HG03565 (cell line): ENCODE measurements around the gene EMID1.
"Not testable (repeated sequence)": the region's sequence is repeated elsewhere in the genome, so short reads cannot be mapped to it uniquely, and the experiment has no call there.

Experiments
- ATAC-seq: cut with Tn5 transposase; IDR thresholded peaks from one replicate; pipeline ENCODE4 v1.9.1; 2021; ENCODE audit warnings: mild to moderate bottlenecking, moderate library complexity; ENCODE audit not compliant: unreplicated experiment

The EMID1 gene

DNA sequence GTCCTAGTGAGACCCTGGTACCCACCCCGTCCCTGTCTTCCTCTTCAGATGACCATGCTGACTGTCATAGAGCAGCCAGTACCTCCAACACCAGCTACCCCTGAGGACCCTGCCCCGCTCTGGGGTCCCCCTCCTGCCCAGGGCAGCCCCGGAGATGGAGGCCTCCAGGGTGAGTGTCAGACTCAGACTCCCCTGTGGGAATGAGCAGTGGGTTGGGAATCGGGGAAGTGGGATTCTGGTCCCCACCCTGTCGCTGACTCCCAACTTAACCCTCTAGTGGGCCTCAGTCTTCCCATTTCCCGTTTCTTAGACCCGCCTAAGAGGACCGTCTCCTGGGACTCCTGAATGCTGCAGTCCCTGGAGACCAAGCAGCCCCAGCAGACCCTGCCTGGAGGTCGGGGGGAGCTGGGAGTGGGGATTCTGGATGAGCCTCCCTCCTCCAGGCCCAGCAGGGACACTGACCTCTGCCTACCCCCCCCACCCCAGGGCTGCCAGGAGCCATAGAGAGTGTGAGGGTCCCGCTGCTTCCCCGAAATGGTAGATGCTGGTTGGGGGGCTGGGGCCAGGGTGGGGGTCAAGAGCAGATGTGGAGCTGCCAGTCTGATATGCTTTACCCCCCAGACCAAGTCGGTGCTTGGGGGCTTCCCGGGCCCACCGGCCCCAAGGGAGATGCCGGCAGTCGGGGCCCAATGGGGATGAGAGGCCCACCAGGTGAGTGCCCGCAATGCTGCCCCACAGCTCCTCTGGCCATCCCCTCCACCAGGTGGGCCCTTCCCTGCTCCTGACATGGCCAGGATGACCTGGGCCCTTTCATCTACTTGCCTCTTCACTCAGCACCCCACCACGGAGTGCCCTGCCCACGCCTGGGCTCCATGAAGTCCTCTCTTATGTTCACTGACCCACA is 25.5 kb downstream of the EMID1 start:
- ATAC-seq: no peak

DNA sequence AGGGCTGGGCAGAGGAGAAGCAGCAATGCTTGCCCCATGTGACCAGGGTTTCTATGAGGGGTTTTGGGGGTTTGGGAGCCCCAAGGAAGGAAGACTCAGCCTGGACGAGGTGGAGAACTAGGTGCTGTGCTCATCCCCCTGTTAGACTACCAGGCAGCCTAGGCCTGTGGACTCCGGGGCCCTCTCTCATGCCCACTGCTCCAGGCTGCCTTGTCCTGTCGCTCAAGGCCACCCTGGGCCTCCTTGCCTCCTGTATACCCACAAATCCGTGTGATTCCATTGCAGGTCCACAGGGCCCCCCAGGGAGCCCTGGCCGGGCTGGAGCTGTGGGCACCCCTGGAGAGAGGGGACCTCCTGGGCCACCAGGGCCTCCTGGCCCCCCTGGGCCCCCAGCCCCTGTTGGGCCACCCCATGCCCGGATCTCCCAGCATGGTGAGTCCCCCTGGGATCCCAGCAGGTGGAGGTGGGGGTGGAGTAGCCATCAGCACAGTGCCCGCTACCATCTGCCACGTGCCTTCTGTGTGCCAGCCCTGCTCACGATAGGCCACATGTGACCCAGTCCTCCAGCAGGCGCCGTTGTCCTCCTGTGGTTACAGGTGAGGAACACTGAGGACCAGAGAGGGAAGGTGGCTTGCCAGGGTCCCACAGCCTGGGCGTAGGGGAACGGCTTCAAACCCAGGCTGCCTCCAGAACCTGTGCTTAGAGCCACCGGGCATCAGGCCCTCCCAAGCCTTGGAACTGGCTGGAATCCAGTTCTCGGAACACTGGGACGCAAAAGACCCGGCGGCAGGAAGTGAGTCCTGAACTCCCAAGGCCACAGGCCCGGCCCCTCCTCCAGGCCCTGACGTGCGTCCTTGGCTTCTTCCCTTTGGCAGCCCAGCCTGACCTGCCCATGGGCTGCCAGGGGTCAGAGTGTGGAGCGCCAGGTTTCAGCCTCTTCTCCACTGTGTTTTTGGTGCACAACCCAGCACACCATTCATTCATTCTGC is 26.6 kb downstream of the EMID1 start:
- ATAC-seq: no peak

GRCh38 chr22:29233277-29233877 is 27.7 kb downstream of the EMID1 start:
- ATAC-seq: no peak

DNA sequence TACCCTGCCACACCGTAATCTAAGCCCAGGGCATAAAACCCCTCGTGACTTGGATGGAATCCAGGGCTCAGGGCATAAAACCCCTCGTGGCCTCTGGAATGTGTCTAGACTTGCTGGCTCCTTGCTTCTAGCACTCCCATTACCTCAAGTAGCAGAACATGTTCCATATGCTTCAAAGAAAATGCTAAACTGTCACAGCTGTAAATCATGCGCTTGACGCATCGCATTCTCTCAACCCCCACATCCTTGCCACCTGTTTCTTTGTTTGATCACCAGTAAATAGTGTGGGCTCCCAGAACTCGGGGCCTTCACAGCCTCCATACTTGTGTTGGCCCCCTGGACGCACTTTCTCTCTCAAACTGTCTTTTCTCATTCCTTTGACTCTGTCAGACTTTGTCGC is 34.8 kb downstream of the EMID1 start:
- ATAC-seq: not testable (repeated sequence)

GRCh38 chr22:29243874-29244446 is 38.3 kb downstream of the EMID1 start:
- ATAC-seq: no peak

GRCh38 chr22:29244785-29245625 is 39.3 kb downstream of the EMID1 start:
- ATAC-seq: no peak

- no peak for ATAC-seq
These were observed 40.1 kb downstream of the EMID1 start for GRCh38 chr22:29245626-29246385.

DNA sequence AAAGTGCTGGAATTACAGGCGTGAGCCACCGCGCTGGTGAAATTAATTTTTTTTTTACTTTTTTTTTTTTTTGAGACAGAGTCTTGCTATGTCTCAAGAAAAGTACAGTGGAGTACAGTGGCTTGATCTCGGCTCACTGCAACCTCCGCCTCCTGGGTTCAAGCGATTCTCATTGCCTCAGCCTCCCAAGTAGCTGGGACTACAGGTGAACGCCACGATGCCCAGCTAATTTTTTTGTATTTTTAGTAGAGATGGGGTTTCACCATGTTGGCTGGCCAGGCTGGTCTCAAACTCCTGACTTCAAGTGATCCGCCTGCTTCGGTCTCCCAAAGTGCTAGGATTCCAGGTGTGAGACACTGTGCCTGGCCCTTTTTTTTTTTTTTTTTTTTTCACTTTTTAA is 42.2 kb downstream of the EMID1 start:
- ATAC-seq: not testable (repeated sequence)

- ATAC-seq: no peak
These were observed 45.6 kb downstream of the EMID1 start for GRCh38 chr22:29251265-29251664.

- ATAC-seq: no peak
These were observed 46.5 kb downstream of the EMID1 start for GRCh38 chr22:29251981-29252911.

GRCh38 chr22:29253561-29254285 is 48.0 kb downstream of the EMID1 start:
- no peak for ATAC-seq

DNA sequence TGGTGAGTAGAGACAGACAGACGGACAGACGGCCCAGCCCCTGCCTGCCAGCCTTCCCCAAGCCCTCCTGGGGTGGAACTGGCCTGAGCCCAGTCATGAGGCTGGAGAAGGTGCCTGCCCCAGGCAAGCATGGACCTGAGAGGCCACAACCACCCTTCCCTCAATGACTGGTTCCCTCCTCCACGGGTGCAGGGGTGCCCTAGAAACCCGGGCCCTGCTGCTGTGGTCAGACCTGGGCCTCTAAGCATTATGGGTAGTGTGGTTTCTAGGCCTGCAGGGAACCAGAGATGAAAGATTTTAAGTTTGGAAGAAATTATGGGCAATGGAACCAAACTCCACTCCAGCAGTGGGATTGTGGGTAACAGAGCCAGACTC is 48.6 kb downstream of the EMID1 start:
- ATAC-seq: no peak

- ATAC-seq: no peak
These were observed 49.4 kb downstream of the EMID1 start for GRCh38 chr22:29255064-29255621.

DNA sequence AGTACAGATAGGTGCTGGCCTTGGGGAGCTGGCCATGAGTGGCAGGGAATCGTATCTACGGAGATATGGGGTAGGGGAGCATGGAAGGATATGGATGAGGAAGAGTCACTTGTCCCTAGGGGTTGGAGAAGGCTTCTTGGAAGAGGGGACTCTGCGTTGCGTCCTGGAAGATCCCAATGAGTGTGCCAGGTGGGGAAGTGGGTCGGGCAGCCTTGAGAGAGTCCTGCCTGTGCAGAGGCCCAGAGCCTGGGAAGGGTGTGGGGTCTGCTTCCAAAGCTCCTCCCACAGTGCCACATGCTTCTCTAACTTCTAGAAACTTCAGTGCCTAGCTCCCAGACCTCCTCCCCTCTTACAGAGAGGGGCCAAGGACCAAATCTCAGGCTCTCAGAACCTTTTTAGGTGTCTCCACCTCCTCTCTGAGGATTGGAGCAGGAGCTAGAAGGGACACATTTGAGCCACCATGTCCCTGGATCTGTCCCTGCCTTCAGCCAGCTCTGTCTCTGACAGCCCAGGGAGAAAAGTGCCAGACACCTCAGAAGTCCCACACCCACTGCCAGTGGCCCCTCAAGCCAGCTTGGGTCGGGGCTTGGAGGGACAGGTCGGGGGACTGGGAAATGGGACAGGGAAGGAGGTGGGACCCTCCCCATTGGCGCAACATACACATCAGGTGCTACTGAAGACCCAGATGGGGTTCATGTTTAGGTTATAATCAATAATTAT is 51.1 kb downstream of the EMID1 start:
- no peak for ATAC-seq

DNA sequence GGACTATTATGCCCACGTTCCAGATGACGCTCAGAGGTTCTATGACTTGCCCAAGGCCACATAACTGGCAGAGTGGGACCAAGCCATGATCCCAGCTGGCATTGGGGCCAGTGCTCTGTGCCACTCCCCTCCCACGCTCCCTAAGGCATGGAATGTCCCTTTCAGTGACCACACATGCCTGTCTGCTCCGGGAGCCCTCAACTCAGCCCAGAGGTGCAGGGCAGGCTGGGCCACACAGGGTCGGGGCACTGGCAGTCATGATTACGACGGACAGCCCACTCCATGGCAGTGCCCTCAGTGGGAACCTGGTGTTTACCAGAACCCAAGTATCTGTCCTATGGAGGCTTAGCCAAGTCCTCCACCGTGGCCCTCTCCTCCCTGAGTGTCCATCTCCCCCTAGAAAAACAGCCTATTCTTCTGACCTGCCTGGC is 52.1 kb downstream of the EMID1 start:
- ATAC-seq: no peak

GRCh38 chr22:29258407-29259252 is 52.9 kb downstream of the EMID1 start:
- no peak for ATAC-seq
